ENCODE results near the gene SDK1. TPM values are rescaled to one million over a fixed set of nuclear protein-coding genes. Genes with fewer than 3 reads are reported as not detected.
A peak's percentile ranks its signal among the peaks of the same experiment; 100 is the strongest.

Gene SDK1
- total RNA-seq, 1 experiment from 2014 or later = 9.3 TPM

GRCh38 chr7:3738964-3739363 lies 437.9 kb downstream of the SDK1 start:
- H3K4me3 Mint-ChIP-seq = no peak overlapping the region
- H3K36me3 Mint-ChIP-seq = peaks cover 17% of the 10 kb centered on the region
- ATAC-seq = no peak
- H3K27ac Mint-ChIP-seq = no peak overlapping the region
- DNase-seq (ENCODE audit: low spot score) = no peak
- TF ChIP-seq, protein P1, sequence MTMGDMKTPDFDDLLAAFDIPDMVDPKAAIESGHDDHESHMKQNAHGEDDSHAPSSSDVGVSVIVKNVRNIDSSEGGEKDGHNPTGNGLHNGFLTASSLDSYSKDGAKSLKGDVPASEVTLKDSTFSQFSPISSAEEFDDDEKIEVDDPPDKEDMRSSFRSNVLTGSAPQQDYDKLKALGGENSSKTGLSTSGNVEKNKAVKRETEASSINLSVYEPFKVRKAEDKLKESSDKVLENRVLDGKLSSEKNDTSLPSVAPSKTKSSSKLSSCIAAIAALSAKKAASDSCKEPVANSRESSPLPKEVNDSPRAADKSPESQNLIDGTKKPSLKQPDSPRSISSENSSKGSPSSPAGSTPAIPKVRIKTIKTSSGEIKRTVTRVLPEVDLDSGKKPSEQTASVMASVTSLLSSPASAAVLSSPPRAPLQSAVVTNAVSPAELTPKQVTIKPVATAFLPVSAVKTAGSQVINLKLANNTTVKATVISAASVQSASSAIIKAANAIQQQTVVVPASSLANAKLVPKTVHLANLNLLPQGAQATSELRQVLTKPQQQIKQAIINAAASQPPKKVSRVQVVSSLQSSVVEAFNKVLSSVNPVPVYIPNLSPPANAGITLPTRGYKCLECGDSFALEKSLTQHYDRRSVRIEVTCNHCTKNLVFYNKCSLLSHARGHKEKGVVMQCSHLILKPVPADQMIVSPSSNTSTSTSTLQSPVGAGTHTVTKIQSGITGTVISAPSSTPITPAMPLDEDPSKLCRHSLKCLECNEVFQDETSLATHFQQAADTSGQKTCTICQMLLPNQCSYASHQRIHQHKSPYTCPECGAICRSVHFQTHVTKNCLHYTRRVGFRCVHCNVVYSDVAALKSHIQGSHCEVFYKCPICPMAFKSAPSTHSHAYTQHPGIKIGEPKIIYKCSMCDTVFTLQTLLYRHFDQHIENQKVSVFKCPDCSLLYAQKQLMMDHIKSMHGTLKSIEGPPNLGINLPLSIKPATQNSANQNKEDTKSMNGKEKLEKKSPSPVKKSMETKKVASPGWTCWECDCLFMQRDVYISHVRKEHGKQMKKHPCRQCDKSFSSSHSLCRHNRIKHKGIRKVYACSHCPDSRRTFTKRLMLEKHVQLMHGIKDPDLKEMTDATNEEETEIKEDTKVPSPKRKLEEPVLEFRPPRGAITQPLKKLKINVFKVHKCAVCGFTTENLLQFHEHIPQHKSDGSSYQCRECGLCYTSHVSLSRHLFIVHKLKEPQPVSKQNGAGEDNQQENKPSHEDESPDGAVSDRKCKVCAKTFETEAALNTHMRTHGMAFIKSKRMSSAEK (CRISPR knock-in tag; IDR thresholded peaks at IDR 0.05; ENCODE audit: borderline replicate concordance) = no peak
- peak; percentile 99 for TF ChIP-seq ZNF317 (CRISPR knock-in tag; IDR thresholded peaks at IDR 0.05; ENCODE audit: borderline replicate concordance, low read depth)
- H3K4me1 Mint-ChIP-seq = peaks cover 4% of the 10 kb centered on the region; the same call in 1 of the 2 replicates
- H3K9me3 Mint-ChIP-seq = peaks cover 32% of the 10 kb centered on the region
- ChIA-PET CTCF (no interaction called here), POLR2A (no interaction called here)
- no peaks in the 10 kb centered on the region for H3K27me3 Mint-ChIP-seq (ENCODE audit: low read depth)

GRCh38 chr7:3739983-3740382 lies 438.9 kb downstream of the SDK1 start:
- ATAC-seq (no peak), DNase-seq (ENCODE audit: low spot score) (no peak)
- Mint-ChIP-seq H3K27me3 (ENCODE audit: low read depth) (no peaks in the 10 kb centered on the region), H3K4me3 (no peak overlapping the region), H3K9me3 (peaks cover 32% of the 10 kb centered on the region), H3K36me3 (peaks cover 17% of the 10 kb centered on the region), H3K4me1 (peaks cover 4% of the 10 kb centered on the region; the same call in 1 of the 2 replicates), H3K27ac (no peak overlapping the region)
- TF ChIP-seq, protein P2, sequence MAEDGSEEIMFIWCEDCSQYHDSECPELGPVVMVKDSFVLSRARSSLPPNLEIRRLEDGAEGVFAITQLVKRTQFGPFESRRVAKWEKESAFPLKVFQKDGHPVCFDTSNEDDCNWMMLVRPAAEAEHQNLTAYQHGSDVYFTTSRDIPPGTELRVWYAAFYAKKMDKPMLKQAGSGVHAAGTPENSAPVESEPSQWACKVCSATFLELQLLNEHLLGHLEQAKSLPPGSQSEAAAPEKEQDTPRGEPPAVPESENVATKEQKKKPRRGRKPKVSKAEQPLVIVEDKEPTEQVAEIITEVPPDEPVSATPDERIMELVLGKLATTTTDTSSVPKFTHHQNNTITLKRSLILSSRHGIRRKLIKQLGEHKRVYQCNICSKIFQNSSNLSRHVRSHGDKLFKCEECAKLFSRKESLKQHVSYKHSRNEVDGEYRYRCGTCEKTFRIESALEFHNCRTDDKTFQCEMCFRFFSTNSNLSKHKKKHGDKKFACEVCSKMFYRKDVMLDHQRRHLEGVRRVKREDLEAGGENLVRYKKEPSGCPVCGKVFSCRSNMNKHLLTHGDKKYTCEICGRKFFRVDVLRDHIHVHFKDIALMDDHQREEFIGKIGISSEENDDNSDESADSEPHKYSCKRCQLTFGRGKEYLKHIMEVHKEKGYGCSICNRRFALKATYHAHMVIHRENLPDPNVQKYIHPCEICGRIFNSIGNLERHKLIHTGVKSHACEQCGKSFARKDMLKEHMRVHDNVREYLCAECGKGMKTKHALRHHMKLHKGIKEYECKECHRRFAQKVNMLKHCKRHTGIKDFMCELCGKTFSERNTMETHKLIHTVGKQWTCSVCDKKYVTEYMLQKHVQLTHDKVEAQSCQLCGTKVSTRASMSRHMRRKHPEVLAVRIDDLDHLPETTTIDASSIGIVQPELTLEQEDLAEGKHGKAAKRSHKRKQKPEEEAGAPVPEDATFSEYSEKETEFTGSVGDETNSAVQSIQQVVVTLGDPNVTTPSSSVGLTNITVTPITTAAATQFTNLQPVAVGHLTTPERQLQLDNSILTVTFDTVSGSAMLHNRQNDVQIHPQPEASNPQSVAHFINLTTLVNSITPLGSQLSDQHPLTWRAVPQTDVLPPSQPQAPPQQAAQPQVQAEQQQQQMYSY (CRISPR knock-in tag; IDR thresholded peaks at IDR 0.05) = no peak
- TF ChIP-seq JAZF1 (CRISPR knock-in tag; IDR thresholded peaks at IDR 0.05) (no peak), E2F4 (CRISPR knock-in tag; IDR thresholded peaks at IDR 0.05; ENCODE audit: borderline replicate concordance, low read depth) (no peak), ATF1 (CRISPR knock-in tag; IDR thresholded peaks at IDR 0.05) (no peak), RORB (CRISPR knock-in tag; IDR thresholded peaks at IDR 0.05) (no peak), NR3C1 (CRISPR knock-in tag; conservative IDR thresholded peaks at IDR 0.05; ENCODE audit: low read depth) (no peak), ZNF423 (CRISPR knock-in tag; IDR thresholded peaks at IDR 0.05) (no peak), ZNF138 (CRISPR knock-in tag; conservative IDR thresholded peaks at IDR 0.05) (no peak), MAX (CRISPR knock-in tag; IDR thresholded peaks at IDR 0.05) (no peak), JUN (CRISPR knock-in tag; IDR thresholded peaks at IDR 0.05) (no peak), ATF2 (CRISPR knock-in tag; IDR thresholded peaks at IDR 0.05; ENCODE audit: borderline replicate concordance, low read depth) (no peak), ZNF263 (CRISPR knock-in tag; IDR thresholded peaks at IDR 0.05; ENCODE audit: low read depth) (no peak)
- TF ChIP-seq, protein P3, sequence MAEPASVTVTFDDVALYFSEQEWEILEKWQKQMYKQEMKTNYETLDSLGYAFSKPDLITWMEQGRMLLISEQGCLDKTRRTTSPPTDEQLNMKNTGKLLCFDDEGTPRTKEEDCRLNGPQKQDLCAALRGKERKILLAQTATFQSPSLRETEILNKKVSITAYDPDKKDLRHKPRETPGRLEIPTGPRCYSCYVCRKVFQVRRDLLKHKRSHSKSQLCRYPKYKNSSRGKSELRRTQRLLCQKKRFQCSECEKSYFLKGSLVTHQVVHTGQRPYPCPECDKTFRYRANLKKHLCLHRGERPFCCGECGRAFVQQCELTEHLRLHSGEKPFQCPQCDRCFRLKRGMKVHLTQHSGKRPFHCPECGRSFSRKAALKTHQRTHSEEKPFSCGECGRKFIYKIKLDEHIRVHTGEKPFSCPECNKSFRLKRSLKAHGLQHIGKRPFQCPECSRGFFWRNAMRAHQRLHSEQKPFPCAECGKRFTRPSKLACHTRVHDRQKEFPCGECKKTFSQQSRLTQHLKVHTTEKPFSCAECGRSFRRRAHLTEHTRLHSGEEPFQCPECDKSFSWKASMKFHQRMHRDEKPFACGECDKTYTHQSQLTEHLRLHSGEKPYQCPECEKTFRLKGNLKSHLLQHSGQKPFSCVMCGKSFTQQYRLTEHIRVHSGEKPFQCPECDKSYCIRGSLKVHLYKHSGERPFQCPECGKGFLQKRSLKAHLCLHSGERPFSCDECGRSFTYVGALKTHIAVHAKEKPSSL (CRISPR knock-in tag; conservative IDR thresholded peaks at IDR 0.05) = no peak
- TF ChIP-seq, protein P4, sequence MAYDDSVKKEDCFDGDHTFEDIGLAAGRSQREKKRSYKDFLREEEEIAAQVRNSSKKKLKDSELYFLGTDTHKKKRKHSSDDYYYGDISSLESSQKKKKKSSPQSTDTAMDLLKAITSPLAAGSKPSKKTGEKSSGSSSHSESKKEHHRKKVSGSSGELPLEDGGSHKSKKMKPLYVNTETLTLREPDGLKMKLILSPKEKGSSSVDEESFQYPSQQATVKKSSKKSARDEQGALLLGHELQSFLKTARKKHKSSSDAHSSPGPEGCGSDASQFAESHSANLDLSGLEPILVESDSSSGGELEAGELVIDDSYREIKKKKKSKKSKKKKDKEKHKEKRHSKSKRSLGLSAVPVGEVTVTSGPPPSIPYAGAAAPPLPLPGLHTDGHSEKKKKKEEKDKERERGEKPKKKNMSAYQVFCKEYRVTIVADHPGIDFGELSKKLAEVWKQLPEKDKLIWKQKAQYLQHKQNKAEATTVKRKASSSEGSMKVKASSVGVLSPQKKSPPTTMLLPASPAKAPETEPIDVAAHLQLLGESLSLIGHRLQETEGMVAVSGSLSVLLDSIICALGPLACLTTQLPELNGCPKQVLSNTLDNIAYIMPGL (CRISPR knock-in tag; IDR thresholded peaks at IDR 0.05) = no peak
- TF ChIP-seq, protein P5, sequence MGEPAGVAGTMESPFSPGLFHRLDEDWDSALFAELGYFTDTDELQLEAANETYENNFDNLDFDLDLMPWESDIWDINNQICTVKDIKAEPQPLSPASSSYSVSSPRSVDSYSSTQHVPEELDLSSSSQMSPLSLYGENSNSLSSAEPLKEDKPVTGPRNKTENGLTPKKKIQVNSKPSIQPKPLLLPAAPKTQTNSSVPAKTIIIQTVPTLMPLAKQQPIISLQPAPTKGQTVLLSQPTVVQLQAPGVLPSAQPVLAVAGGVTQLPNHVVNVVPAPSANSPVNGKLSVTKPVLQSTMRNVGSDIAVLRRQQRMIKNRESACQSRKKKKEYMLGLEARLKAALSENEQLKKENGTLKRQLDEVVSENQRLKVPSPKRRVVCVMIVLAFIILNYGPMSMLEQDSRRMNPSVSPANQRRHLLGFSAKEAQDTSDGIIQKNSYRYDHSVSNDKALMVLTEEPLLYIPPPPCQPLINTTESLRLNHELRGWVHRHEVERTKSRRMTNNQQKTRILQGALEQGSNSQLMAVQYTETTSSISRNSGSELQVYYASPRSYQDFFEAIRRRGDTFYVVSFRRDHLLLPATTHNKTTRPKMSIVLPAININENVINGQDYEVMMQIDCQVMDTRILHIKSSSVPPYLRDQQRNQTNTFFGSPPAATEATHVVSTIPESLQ (CRISPR knock-in tag; IDR thresholded peaks at IDR 0.05) = no peak
- POLR2A ChIA-PET = no interaction called here
- CTCF ChIA-PET = no interaction called here

Measured in WTC11 (cell line).